Measurements from ENCODE around the gene CLK1. TPM values are rescaled to one million over a fixed set of nuclear protein-coding genes. Genes with fewer than 3 reads are reported as not detected.

CLK1 gene
- total RNA-seq, 1 donor, result 64.8 TPM

DNA sequence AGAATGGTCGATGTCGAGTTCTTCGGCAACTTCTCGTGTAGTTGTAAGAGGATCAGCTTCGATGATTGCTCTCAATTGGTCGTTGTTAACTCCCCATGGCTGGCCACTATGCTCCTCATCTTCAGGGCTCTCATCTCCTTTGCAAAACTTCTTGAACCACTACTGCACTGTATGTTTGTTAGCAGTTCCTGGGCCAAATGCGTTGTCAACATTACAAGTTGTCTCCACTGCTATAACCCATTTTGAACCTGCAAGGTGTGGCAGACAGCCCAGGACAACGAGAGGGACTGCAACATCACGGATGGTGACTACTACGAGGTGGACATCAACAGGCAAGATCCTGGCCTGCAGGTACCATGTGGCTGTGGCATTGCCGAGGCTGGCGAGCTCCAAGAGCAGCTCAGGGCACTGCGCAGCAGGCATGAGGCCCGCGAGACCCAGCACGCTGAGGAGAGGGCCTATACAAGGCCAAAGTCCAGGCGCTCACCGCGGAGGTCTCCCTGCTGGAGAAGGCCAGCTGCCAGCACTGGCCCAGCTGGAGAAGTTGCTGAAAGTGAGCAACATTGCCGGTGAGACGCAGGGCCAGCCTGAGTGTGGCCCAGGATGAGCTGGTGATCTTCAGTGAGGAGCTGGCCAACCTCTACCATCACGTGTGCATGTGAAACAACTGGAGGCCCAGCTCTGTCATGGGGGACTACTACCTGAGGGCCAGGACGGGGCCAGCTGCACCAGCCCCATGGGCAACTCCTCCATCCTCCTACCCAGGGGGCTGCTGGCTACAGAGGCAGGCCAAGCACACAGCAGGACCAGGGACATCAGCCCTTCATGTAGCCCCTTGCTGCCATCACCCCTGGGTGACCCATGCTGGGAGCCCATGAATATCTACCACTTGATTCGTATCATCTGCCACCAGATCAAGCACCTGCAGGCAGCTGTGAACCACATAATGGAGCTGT lies 20.2 kb downstream of the CLK1 start:
- no peak for DNase-seq (ENCODE audit: low read depth)
- TF ChIP-seq, protein P1, sequence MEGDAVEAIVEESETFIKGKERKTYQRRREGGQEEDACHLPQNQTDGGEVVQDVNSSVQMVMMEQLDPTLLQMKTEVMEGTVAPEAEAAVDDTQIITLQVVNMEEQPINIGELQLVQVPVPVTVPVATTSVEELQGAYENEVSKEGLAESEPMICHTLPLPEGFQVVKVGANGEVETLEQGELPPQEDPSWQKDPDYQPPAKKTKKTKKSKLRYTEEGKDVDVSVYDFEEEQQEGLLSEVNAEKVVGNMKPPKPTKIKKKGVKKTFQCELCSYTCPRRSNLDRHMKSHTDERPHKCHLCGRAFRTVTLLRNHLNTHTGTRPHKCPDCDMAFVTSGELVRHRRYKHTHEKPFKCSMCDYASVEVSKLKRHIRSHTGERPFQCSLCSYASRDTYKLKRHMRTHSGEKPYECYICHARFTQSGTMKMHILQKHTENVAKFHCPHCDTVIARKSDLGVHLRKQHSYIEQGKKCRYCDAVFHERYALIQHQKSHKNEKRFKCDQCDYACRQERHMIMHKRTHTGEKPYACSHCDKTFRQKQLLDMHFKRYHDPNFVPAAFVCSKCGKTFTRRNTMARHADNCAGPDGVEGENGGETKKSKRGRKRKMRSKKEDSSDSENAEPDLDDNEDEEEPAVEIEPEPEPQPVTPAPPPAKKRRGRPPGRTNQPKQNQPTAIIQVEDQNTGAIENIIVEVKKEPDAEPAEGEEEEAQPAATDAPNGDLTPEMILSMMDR (IDR thresholded peaks at IDR 0.05; ENCODE audit: insufficient read depth, low read depth, low read length), result no peak
- H3K4me3 ChIP-seq (ENCODE audit: low read depth, low read length), result no peak overlapping the region

DNA sequence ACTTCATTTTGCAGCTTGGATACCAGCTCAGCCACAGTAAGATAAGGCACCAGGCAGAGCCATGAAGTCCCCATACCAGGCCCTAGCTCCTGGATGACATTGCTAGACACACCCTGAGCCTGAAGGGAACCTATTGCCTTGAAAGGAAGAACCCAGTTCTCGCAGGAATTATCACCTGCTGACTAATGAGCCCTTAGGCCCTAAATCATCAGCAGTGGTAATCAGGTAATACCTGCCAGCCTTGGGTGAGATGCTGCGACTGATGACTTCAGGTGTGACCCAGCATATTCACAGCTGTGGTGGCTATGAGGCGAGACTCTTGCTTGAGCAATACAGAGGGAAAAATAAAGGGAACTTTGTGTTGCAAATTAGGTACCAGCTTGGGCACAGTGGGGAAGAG lies 24.9 kb downstream of the CLK1 start:
- TF ChIP-seq, protein P1 (IDR thresholded peaks at IDR 0.05; ENCODE audit: insufficient read depth, low read depth, low read length), result no peak
- no peak for DNase-seq (ENCODE audit: low read depth)

DNA sequence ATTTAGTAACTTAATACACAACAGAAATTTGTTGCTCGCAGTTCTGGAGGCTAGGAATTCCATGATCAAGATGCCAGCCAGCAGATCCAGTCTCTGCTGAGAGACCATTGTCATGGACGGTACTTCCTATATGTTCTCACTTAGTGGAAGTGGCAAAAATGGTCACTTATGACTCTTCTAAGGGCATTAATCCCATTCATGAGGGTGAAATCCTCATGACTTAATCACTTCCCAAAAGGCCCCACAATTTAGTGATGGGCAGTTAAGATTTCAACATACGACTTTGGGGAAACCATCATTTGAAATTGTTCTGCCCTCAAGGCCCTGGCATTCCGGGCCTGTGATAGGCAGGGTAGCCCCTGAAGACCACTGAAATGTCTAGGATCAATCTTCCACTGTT lies 29.8 kb downstream of the CLK1 start:
- TF ChIP-seq, protein P1 (IDR thresholded peaks at IDR 0.05; ENCODE audit: insufficient read depth, low read depth, low read length), result no peak

More for the DNA sequence above, 24.9 kb downstream of the CLK1 start:
- no peak overlapping the region for H3K4me3 ChIP-seq (ENCODE audit: low read depth, low read length)

DNA sequence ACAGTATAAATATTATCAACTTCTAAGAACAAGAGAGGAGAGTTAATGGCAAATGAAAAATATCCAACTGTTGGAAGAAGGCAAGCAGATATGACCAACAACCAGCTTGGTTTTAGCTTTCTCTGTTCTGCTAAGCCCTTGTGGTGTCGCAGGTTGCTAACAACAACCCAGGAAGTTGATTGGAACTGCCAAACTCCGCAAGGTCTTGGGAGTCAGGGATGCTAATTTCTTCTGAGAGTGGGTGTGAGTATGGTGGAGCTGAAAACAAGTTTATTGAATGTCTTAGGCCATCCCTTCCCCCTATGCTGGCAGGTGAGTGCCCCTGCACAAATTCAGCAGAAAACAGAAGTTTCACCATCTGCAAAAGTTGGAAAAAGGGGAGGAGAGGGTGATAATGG lies 35.2 kb downstream of the CLK1 start:
- H3K4me3 ChIP-seq (ENCODE audit: low read depth, low read length), result no peak overlapping the region
- no peak for DNase-seq (ENCODE audit: low read depth)
- TF ChIP-seq, protein P1 (IDR thresholded peaks at IDR 0.05; ENCODE audit: insufficient read depth, low read depth, low read length), result no peak

More for the DNA sequence above, 29.8 kb downstream of the CLK1 start:
- no peak for DNase-seq (ENCODE audit: low read depth)
- H3K4me3 ChIP-seq (ENCODE audit: low read depth, low read length), result no peak overlapping the region

DNA sequence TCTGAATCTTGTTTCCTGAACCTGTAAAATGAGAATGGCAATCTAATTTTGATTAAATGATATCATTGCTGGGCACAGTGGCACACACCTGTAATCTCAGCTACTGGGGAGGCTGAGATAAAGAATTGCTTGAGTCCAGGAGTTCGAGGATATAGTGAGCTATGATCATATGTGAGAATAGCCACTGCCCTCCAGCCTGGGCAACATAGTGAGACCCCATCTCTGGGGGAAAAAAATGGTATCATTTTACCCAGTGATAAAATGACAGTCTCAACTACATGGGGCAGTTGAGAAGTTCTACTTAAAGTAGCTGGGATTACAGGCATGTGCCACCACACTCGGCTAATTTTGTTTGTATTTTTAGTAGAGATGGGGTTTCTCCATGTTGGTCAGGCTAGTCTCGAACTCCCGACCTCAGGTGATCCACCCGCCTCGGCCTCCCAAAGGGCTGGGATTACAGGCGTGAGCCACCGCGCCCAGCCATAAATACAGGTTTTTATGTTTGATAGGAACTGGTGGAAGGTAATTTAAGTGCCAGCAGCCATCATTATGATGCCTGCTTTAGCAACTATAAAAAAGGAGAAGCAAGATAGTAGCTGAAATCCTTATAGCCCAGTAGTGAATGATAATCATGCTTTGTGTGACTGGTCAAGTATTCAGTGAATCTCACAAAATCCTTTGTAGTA lies 35.7 kb downstream of the CLK1 start:
- no peak overlapping the region for H3K4me3 ChIP-seq (ENCODE audit: low read depth, low read length)
- TF ChIP-seq, protein P1 (IDR thresholded peaks at IDR 0.05; ENCODE audit: insufficient read depth, low read depth, low read length), result no peak
- DNase-seq (ENCODE audit: low read depth), result no peak

DNA sequence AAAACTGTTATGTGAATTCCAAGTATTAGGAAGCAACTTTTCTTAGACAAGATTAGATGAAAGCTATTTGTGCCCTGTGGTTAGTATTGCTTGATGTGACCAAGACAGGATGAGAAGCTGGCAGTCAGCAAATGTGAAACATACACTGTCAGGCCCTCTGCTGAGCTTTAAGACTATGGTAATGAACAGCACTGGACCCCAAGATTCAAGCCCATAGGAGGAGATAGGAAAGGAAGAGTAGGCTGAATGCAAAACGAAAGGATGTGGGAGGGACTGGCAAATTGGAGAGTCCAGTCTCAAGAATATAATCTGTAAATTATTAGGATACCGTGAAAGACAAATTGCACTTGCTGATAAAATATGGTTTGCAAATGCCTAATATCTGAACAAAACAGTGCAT lies 36.4 kb downstream of the CLK1 start:
- H3K4me3 ChIP-seq (ENCODE audit: low read depth, low read length), result no peak overlapping the region
- TF ChIP-seq, protein P1 (IDR thresholded peaks at IDR 0.05; ENCODE audit: insufficient read depth, low read depth, low read length), result no peak
- DNase-seq (ENCODE audit: low read depth), result no peak
